ENCODE results near the gene MAP4K4. TPM values are rescaled to one million over a fixed set of nuclear protein-coding genes. Genes with fewer than 3 reads are reported as not detected.

Gene MAP4K4
- total and polyA plus RNA-seq, 2 of the 4 experiments (the other 2 are of a cell fraction) = 89.4 to 124 TPM

DNA sequence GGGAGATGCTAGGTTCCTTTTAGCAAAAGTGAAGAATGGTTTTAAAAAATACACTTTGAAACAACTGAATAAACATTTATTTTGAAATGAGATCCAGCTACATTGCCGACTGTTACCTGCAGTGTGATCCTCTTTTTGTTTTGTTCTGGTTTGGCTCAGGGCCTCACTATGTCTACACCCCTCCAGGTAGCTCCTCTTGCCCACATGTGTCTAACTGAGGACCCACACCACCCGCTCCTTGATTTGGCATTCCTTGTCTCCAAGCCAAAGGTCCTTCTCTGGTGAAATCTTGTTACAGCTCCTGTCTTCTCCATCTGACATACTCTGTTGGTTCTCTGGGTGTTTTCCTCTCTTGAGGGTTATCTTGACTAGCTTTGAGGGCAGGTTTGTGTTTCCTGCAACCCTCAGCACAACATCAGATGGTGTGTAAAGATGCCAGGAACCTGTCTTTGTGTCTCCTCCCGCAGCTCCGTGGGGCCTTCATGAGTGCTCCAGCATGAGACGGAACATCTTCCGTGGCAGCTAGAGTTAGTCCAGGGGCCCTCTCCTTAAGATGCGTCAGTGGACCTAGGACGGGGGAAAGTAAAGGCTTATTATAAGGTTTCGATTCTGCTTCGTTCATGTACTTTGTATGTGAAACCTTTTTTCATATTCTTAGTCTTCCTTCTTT is 32.1 kb downstream of the MAP4K4 start:
- H3K4me3 ChIP-seq (ENCODE audit: insufficient read depth, low read depth, low read length) = no peak overlapping the region
- no peak overlapping the region for H4K8ac ChIP-seq (ENCODE audit: low read depth in 2 of 2, low read length in 2 of 2)
- DNase-seq (no peak), ATAC-seq (ENCODE audit: low read depth) (no peak)
- no peaks in the 10 kb centered on the region for H3K27me3 ChIP-seq (ENCODE audit: control insufficient read depth, insufficient read depth, low read length)
- intact Hi-C loops (cut with micrococcal nuclease) (no loop called here), dilution Hi-C loops (cut with HindIII; ENCODE audit: low sequenced_read_pairs, unreplicated experiment) (no loop called here), in situ Hi-C loops (cut with MboI; ENCODE audit: low sequenced_read_pairs) (no loop called here)
- H3K9me3 ChIP-seq (ENCODE audit: control insufficient read depth, insufficient read depth, low read length) = no peaks in the 10 kb centered on the region
- H3K79me1 ChIP-seq (ENCODE audit: low read depth in 1 of 2, low read length in 2 of 2) = peaks cover 23 to 75% of the 10 kb centered on the region in 2 experiments
- H3K18ac ChIP-seq (ENCODE audit: low read depth, low read length) = no peak overlapping the region
- H2BK5ac ChIP-seq (ENCODE audit: low read depth, low read length, poor library complexity, severe bottlenecking) = no peak overlapping the region
- H3K27ac ChIP-seq (ENCODE audit: insufficient read depth, low read length) = no peak overlapping the region
- H2AK5ac ChIP-seq (ENCODE audit: low read depth, low read length) = no peak overlapping the region
- H3K14ac ChIP-seq (replicated peaks; ENCODE audit: low read depth, low read length) = no peak overlapping the region
- no peak overlapping the region for H4K5ac ChIP-seq (ENCODE audit: low read depth, low read length)
- WGBS, 2 experiments (ENCODE audit: extremely low coverage in 2 of 2, insufficient read length in 1 of 2) = 80% methylated on average over 1 of the region's 10 CpGs; no CpG with 5 or more reads in 1 of the 2 experiments
- H4K20me1 ChIP-seq (ENCODE audit: insufficient read depth, low read length) = peaks cover 94% of the 10 kb centered on the region
- ChIA-PET POLR2A (ENCODE audit: unreplicated experiment) (no interaction called here), CTCF (interaction anchor here (0.5 to 1.2 kb wide), 4 partner anchors 11 to 80 kb away, joined by 3 to 4 read pairs (median 3); no protein-coding TSS in a partner anchor)
- H3K23ac ChIP-seq (ENCODE audit: low read depth, low read length) = peak overlapping the region; percentile 34; the same call in 1 of the 2 replicates
- H3K4ac ChIP-seq (ENCODE audit: low read depth, low read length) = no peak overlapping the region
- H3K4me1 ChIP-seq (ENCODE audit: control insufficient read depth, insufficient read depth, low read length) = peaks cover 22% of the 10 kb centered on the region
- H2AFZ ChIP-seq (replicated peaks; ENCODE audit: low read length, poor library complexity) = no peak overlapping the region
- peaks cover 31% of the 10 kb centered on the region for H3K9me1 ChIP-seq (ENCODE audit: insufficient read depth, low read length)
- H3K4me2 ChIP-seq (ENCODE audit: low read depth, low read length) = no peak overlapping the region
- no peak overlapping the region for H3K56ac ChIP-seq (ENCODE audit: extremely low read depth, insufficient read depth, low read length)
- H3K9ac ChIP-seq (ENCODE audit: low read depth, low read length) = no peak overlapping the region
- H2BK20ac ChIP-seq (ENCODE audit: low read depth, low read length) = no peak overlapping the region
- no TSS peak for BruUV-seq (replicated peaks)
- no peak overlapping the region for H4K91ac ChIP-seq (ENCODE audit: insufficient read depth, low read depth, low read length)
- no peak for TF ChIP-seq NFE2L2 (IDR thresholded peaks at IDR 0.05; ENCODE audit: low read depth, low read length)
- TF ChIP-seq RFX5 (IDR thresholded peaks at IDR 0.05; ENCODE audit: low read depth, low read length) = no peak
- TF ChIP-seq, protein P1, sequence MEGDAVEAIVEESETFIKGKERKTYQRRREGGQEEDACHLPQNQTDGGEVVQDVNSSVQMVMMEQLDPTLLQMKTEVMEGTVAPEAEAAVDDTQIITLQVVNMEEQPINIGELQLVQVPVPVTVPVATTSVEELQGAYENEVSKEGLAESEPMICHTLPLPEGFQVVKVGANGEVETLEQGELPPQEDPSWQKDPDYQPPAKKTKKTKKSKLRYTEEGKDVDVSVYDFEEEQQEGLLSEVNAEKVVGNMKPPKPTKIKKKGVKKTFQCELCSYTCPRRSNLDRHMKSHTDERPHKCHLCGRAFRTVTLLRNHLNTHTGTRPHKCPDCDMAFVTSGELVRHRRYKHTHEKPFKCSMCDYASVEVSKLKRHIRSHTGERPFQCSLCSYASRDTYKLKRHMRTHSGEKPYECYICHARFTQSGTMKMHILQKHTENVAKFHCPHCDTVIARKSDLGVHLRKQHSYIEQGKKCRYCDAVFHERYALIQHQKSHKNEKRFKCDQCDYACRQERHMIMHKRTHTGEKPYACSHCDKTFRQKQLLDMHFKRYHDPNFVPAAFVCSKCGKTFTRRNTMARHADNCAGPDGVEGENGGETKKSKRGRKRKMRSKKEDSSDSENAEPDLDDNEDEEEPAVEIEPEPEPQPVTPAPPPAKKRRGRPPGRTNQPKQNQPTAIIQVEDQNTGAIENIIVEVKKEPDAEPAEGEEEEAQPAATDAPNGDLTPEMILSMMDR (conservative IDR thresholded peaks at IDR 0.05; ENCODE audit: low read depth, low read length) = no peak
- TF ChIP-seq MAZ (IDR thresholded peaks at IDR 0.05; ENCODE audit: borderline replicate concordance, low read depth, low read length) = no peak
- no peak for TF ChIP-seq RAD21 (IDR thresholded peaks at IDR 0.05; ENCODE audit: low read length)
- TF ChIP-seq, protein P2, sequence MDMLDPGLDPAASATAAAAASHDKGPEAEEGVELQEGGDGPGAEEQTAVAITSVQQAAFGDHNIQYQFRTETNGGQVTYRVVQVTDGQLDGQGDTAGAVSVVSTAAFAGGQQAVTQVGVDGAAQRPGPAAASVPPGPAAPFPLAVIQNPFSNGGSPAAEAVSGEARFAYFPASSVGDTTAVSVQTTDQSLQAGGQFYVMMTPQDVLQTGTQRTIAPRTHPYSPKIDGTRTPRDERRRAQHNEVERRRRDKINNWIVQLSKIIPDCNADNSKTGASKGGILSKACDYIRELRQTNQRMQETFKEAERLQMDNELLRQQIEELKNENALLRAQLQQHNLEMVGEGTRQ (IDR thresholded peaks at IDR 0.05; ENCODE audit: low read depth, low read length) = no peak
- no peak for TF ChIP-seq FOS (IDR thresholded peaks at IDR 0.05; ENCODE audit: low read depth, low read length)
- TF ChIP-seq BHLHE40 (IDR thresholded peaks at IDR 0.05; ENCODE audit: low read depth, low read length) = no peak
- no peak for TF ChIP-seq CEBPB (IDR thresholded peaks at IDR 0.05; ENCODE audit: low read depth, low read length)
- TF ChIP-seq CHD1 (IDR thresholded peaks at IDR 0.05; ENCODE audit: low read depth, low read length) = no peak
- no peak for TF ChIP-seq MAFK (IDR thresholded peaks at IDR 0.05; ENCODE audit: low read depth, low read length)
- no peak for TF ChIP-seq MXI1 (IDR thresholded peaks at IDR 0.05; ENCODE audit: borderline replicate concordance, low read depth, low read length)
- TF ChIP-seq RCOR1 (IDR thresholded peaks at IDR 0.05; ENCODE audit: insufficient replicate concordance, low read length) = no peak
- TF ChIP-seq, protein P3, sequence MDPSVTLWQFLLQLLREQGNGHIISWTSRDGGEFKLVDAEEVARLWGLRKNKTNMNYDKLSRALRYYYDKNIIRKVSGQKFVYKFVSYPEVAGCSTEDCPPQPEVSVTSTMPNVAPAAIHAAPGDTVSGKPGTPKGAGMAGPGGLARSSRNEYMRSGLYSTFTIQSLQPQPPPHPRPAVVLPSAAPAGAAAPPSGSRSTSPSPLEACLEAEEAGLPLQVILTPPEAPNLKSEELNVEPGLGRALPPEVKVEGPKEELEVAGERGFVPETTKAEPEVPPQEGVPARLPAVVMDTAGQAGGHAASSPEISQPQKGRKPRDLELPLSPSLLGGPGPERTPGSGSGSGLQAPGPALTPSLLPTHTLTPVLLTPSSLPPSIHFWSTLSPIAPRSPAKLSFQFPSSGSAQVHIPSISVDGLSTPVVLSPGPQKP (IDR thresholded peaks at IDR 0.05; ENCODE audit: borderline replicate concordance, low read depth, low read length) = no peak
- no peak for TF ChIP-seq SMC3 (IDR thresholded peaks at IDR 0.05; ENCODE audit: low read depth, low read length)
- H2BK15ac ChIP-seq (ENCODE audit: low read depth, low read length) = no peak overlapping the region
- H2AK9ac ChIP-seq (replicated peaks; ENCODE audit: low read depth, low read length, poor library complexity) = no peak overlapping the region
- H3K36me3 ChIP-seq (ENCODE audit: control insufficient read depth, insufficient read depth, low read length) = peaks cover 4% of the 10 kb centered on the region; the same call in 1 of the 2 replicates
- no peak overlapping the region for H2BK120ac ChIP-seq (ENCODE audit: low read depth, low read length)
